ENCODE results near the gene PIGL. TPM values are rescaled to one million over a fixed set of nuclear protein-coding genes. Genes with fewer than 3 reads are reported as not detected.
A peak's percentile ranks its signal among the peaks of the same experiment; 100 is the strongest.

Gene PIGL
- total and polyA plus RNA-seq, 2 donors (not counting 1 experiment from before 2014, with no cell fraction given): 86.7 to 88.2 TPM

DNA sequence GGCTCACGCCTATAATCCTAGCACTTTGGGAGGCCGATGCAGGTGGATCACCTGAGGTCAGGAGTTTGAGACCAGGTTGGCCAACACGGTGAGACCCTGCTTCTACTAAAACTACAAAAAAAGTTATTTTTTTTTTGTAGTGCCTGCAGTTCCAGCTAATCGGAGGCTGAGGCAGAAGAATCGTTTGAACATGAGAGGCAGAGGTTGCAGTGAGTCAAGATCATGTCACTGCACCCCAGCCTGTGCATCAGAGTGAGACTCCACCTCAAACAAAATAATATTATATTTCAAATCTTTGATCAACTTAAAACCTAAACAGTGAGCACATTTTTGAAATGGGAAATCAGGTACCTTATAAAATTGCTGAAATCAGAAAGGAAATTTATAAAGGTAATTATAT, 38.2 kb upstream of the PIGL start:
- ChIA-PET POLR2A (interaction anchor here (0.7 kb wide), 1 partner anchor 10 kb away, joined by 5 read pairs; no protein-coding TSS in a partner anchor), CTCF (no interaction called here)
- H3K36me3 ChIP-seq (replicated peaks in 1 of 2; ENCODE audit: control extremely low read depth in 1 of 2, control insufficient read depth in 1 of 2, extremely low read depth in 1 of 2, insufficient read depth in 2 of 2, low read length in 1 of 2): peaks cover 1 to 18% of the 10 kb centered on the region in 2 experiments
- no peak overlapping the region for H3K27ac ChIP-seq (ENCODE audit: low read length in 2 of 2)
- H2AFZ ChIP-seq (ENCODE audit: insufficient read depth, low read depth, low read length, poor library complexity, severe bottlenecking): no peak overlapping the region
- Mint-ChIP-seq H3K27ac (no peak overlapping the region), H3K4me3 (no peak overlapping the region), H3K4me1 (peaks cover 20% of the 10 kb centered on the region), H3K27me3 (no peaks in the 10 kb centered on the region), H3K9me3 (ENCODE audit: insufficient read depth) (no peaks in the 10 kb centered on the region)
- H3K79me2 ChIP-seq (ENCODE audit: control insufficient read depth, insufficient read depth, low read length): peaks cover 91% of the 10 kb centered on the region
- TF ChIP-seq, protein P1, sequence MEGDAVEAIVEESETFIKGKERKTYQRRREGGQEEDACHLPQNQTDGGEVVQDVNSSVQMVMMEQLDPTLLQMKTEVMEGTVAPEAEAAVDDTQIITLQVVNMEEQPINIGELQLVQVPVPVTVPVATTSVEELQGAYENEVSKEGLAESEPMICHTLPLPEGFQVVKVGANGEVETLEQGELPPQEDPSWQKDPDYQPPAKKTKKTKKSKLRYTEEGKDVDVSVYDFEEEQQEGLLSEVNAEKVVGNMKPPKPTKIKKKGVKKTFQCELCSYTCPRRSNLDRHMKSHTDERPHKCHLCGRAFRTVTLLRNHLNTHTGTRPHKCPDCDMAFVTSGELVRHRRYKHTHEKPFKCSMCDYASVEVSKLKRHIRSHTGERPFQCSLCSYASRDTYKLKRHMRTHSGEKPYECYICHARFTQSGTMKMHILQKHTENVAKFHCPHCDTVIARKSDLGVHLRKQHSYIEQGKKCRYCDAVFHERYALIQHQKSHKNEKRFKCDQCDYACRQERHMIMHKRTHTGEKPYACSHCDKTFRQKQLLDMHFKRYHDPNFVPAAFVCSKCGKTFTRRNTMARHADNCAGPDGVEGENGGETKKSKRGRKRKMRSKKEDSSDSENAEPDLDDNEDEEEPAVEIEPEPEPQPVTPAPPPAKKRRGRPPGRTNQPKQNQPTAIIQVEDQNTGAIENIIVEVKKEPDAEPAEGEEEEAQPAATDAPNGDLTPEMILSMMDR (IDR thresholded peaks at IDR 0.05): no peak
- TF ChIP-seq EZH2 (IDR thresholded peaks at IDR 0.05; ENCODE audit: borderline replicate concordance, insufficient read depth, low read depth, low read length, poor library complexity, severe bottlenecking): no peak
- H3K9me3 ChIP-seq (ENCODE audit: control extremely low read depth in 1 of 3, control insufficient read depth in 2 of 3, insufficient read depth in 1 of 3, low read length in 2 of 3): no peaks in the 10 kb centered on the region
- no peaks in the 10 kb centered on the region for H3K27me3 ChIP-seq (replicated peaks in 1 of 4; ENCODE audit: control extremely low read depth in 1 of 4, control insufficient read depth in 3 of 4, insufficient read depth in 4 of 4, low read length in 3 of 4)
- no peaks in the 10 kb centered on the region for H3K4me1 ChIP-seq (ENCODE audit: control insufficient read depth in 2 of 2, insufficient read depth in 2 of 2, low read length in 2 of 2)
- DNase-seq: no peak
- no peak overlapping the region for H3K4me2 ChIP-seq (replicated peaks; ENCODE audit: low read depth, low read length, poor library complexity, severe bottlenecking)
- intact Hi-C loops (cut with micrococcal nuclease): no loop called here
- no peak for ATAC-seq (ENCODE audit: low read depth)
- no peak overlapping the region for H3K4me3 ChIP-seq (ENCODE audit: control extremely low read depth in 1 of 5, extremely low read depth in 1 of 5, insufficient read depth in 1 of 5, low read depth in 2 of 5, low read length in 4 of 5)
- no peak overlapping the region for H3K9ac ChIP-seq (ENCODE audit: low read length)
- no CpG with 5 or more reads among the region's 5 CpGs for WGBS (ENCODE audit: insufficient coverage)
- peaks cover 44% of the 10 kb centered on the region for H4K20me1 ChIP-seq (ENCODE audit: control insufficient read depth, insufficient read depth, low read length, poor library complexity, severe bottlenecking)

DNA sequence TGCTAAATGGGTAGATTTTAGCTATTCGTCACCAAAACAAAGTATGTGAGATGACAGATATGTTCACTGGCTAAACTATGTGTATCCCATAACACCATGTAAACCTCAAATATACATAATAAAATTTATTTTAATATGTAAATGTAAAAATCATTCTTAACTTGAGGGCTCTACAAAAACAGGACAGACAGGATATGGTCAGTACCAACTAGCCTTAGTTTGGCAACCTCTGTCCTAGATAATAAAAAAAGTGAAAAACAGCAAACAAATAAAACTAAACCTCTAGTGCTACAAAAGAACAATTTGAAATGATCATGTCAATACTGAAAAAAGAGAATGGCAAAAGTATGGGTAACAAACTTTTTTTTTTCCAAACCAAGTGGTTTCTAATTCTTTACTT, 35.4 kb upstream of the PIGL start:
- peaks cover 10 to 41% of the 10 kb centered on the region in 2 experiments for H3K36me3 ChIP-seq (replicated peaks in 1 of 2; ENCODE audit: control extremely low read depth in 1 of 2, control insufficient read depth in 1 of 2, extremely low read depth in 1 of 2, insufficient read depth in 2 of 2, low read length in 1 of 2)
- intact Hi-C loops (cut with micrococcal nuclease): no loop called here
- Mint-ChIP-seq H3K4me3 (no peak overlapping the region), H3K27me3 (no peaks in the 10 kb centered on the region), H3K4me1 (peaks cover 20% of the 10 kb centered on the region), H3K9me3 (ENCODE audit: insufficient read depth) (no peaks in the 10 kb centered on the region), H3K27ac (no peak overlapping the region)
- H3K4me3 ChIP-seq (ENCODE audit: control extremely low read depth in 1 of 5, extremely low read depth in 1 of 5, insufficient read depth in 1 of 5, low read depth in 2 of 5, low read length in 4 of 5): no peak overlapping the region
- WGBS (ENCODE audit: insufficient coverage): no CpG with 5 or more reads among the region's 1 CpG
- H3K4me1 ChIP-seq (ENCODE audit: control insufficient read depth in 2 of 2, insufficient read depth in 2 of 2, low read length in 2 of 2): no peaks in the 10 kb centered on the region
- no peak overlapping the region for H2AFZ ChIP-seq (ENCODE audit: insufficient read depth, low read depth, low read length, poor library complexity, severe bottlenecking)
- peaks cover 91% of the 10 kb centered on the region for H3K79me2 ChIP-seq (ENCODE audit: control insufficient read depth, insufficient read depth, low read length)
- no peaks in the 10 kb centered on the region for H3K9me3 ChIP-seq (ENCODE audit: control extremely low read depth in 1 of 3, control insufficient read depth in 2 of 3, insufficient read depth in 1 of 3, low read length in 2 of 3)
- peaks cover 30% of the 10 kb centered on the region for H4K20me1 ChIP-seq (ENCODE audit: control insufficient read depth, insufficient read depth, low read length, poor library complexity, severe bottlenecking)
- no peak overlapping the region for H3K4me2 ChIP-seq (replicated peaks; ENCODE audit: low read depth, low read length, poor library complexity, severe bottlenecking)
- ATAC-seq (ENCODE audit: low read depth): no peak
- TF ChIP-seq EZH2 (IDR thresholded peaks at IDR 0.05; ENCODE audit: borderline replicate concordance, insufficient read depth, low read depth, low read length, poor library complexity, severe bottlenecking): no peak
- TF ChIP-seq, protein P1 (IDR thresholded peaks at IDR 0.05): no peak
- H3K9ac ChIP-seq (ENCODE audit: low read length): no peak overlapping the region
- H3K27me3 ChIP-seq (replicated peaks in 1 of 4; ENCODE audit: control extremely low read depth in 1 of 4, control insufficient read depth in 3 of 4, insufficient read depth in 4 of 4, low read length in 3 of 4): no peaks in the 10 kb centered on the region
- H3K27ac ChIP-seq (ENCODE audit: low read length in 2 of 2): peak overlapping the region in 1 of 2 donors; percentile 23
- DNase-seq: no peak
- ChIA-PET POLR2A (no interaction called here), CTCF (no interaction called here)

All from B cell (primary cell).